Cardiac fibroblast (primary cell): Measurements from ENCODE around the gene NOP9.
A peak's percentile ranks its signal among the peaks of the same experiment; 100 is the strongest.

Source experiments
- DNase-seq, 2 donors: peaks; one replicate each; pipeline versions ENCODE4 v3.0.0 to v3.0.0-alpha.2; 2010; ENCODE audit warnings: low read depth in 2 of 2
- H3K4me3 ChIP-seq, 2 donors: replicated peaks in 1 of 2; 1 replicate in 1 of 2; 2 replicates in 1 of 2; pipeline ENCODE4 v1.5.1; 2011; ENCODE audit warnings: low read depth in 2 of 2, low read length in 2 of 2, mild to moderate bottlenecking in 2 of 2, moderate library complexity in 1 of 2
- CTCF ChIP-seq: IDR thresholded peaks from one replicate; pipeline ENCODE4 v1.5.1; 2011; ENCODE audit warnings: low read depth, mild to moderate bottlenecking, low read length, inconsistent platforms

NOP9 gene

GRCh38 chr14:24309538-24310264 is 10.1 kb downstream of the NOP9 start, which contains the start of gene LTB4R2:
Gene LTB4R2, plus strand, starts transcription at chr14:24310140. Its CDS starts 525 bp downstream, at chr14:24310665.
- no peak for TF ChIP-seq CTCF
- peak within 1 kb of the TSS in 1 of 2 donors; percentile 24 for H3K4me3 ChIP-seq
- no peak for DNase-seq

- H3K4me3 ChIP-seq, result peak overlapping the region in 1 of 2 donors; percentile 24
- no peak for TF ChIP-seq CTCF
- DNase-seq, result no peak
Observed at GRCh38 chr14:24310265-24310645, 10.6 kb downstream of the NOP9 start.

- peak; percentile 76 to 85 for DNase-seq
- no peak for TF ChIP-seq CTCF
- H3K4me3 ChIP-seq, result peak within 1 kb of the TSS; percentile 15 to 33
Observed at GRCh38 chr14:24310646-24311604, 11.3 kb downstream of the NOP9 start, which contains the start of gene LTB4R. Gene LTB4R, plus strand, starts transcription at chr14:24311502. Its CDS starts 4,150 bp downstream, at chr14:24315652.

- peak; percentile 48 to 54 for DNase-seq
- no peak for TF ChIP-seq CTCF
- no peak overlapping the region for H3K4me3 ChIP-seq
Observed at GRCh38 chr14:24311837-24312615, 12.4 kb downstream of the NOP9 start.

- peak; percentile 35 to 64 for DNase-seq
- no peak for TF ChIP-seq CTCF
- H3K4me3 ChIP-seq, result no peak overlapping the region
Observed at GRCh38 chr14:24312736-24313507, 13.3 kb downstream of the NOP9 start.
